WI38 (cell line): ENCODE data around the gene FNDC11.

Experiments
- H3K4me3 ChIP-seq: 2 replicates; pipeline ENCODE4 v1.5.1; 2011; ENCODE audit warnings: low read depth, mild to moderate bottlenecking, control low read depth, low read length
- TF ChIP-seq, protein P1 (sequence below): IDR thresholded peaks from 2 replicates; pipeline ENCODE4 v1.5.1; 2012; ENCODE audit warnings: low read depth, mild to moderate bottlenecking, control low read depth, low read length

Gene FNDC11

GRCh38 chr20:63563225-63563935 lies 9.4 kb downstream of the FNDC11 start:
- no peak overlapping the region for H3K4me3 ChIP-seq
- TF ChIP-seq, protein P1, sequence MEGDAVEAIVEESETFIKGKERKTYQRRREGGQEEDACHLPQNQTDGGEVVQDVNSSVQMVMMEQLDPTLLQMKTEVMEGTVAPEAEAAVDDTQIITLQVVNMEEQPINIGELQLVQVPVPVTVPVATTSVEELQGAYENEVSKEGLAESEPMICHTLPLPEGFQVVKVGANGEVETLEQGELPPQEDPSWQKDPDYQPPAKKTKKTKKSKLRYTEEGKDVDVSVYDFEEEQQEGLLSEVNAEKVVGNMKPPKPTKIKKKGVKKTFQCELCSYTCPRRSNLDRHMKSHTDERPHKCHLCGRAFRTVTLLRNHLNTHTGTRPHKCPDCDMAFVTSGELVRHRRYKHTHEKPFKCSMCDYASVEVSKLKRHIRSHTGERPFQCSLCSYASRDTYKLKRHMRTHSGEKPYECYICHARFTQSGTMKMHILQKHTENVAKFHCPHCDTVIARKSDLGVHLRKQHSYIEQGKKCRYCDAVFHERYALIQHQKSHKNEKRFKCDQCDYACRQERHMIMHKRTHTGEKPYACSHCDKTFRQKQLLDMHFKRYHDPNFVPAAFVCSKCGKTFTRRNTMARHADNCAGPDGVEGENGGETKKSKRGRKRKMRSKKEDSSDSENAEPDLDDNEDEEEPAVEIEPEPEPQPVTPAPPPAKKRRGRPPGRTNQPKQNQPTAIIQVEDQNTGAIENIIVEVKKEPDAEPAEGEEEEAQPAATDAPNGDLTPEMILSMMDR: no peak

DNA sequence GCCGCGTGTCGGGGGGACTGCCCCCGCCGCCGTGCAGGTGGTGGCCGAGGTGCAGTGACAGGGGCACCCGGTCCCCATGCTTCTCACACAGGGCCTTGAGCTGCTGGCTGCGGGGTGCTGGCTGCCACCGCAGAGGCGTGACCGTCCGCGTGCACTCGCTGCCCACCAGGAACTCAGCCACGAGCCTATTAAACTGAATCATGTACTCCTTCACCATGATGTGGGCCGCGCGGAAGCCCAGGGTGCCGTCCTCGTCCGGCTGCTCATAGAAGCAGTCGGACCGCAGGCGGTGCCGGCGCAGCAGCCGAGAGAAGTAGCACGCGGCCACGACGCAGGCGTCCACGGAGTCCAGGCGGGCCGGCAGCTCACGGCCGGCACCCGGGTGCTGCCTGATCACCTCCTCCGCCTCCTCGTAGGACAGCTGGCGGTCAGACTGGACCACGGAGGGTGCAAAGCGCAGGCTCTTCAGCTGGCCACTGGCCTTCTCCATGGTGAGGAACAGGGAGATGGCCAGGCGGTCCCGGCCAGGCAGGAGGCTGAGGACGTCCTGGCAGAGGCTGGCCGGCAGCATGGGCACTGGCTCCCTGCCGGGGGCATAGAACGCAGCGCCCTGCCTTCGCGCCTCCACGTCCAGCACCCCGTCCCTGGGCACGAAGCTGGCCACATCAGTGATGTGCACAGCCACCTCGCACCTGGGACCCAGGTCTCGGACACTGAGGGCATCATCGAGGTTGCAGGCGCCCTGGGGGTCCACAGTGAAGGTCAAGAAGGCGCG lies 10.3 kb downstream of the FNDC11 start:
- H3K4me3 ChIP-seq: no peak overlapping the region
- TF ChIP-seq, protein P1: no peak

GRCh38 chr20:63565021-63565698 lies 11.2 kb downstream of the FNDC11 start:
- TF ChIP-seq, protein P1: no peak

GRCh38 chr20:63565699-63566335 lies 11.9 kb downstream of the FNDC11 start:
- no peak overlapping the region for H3K4me3 ChIP-seq
- TF ChIP-seq, protein P1: no peak

More at GRCh38 chr20:63565021-63565698, 11.2 kb downstream of the FNDC11 start:
- no peak overlapping the region for H3K4me3 ChIP-seq

- TF ChIP-seq, protein P1: no peak
- no peak overlapping the region for H3K4me3 ChIP-seq
Observed at GRCh38 chr20:63566395-63567135, 12.6 kb downstream of the FNDC11 start.

DNA sequence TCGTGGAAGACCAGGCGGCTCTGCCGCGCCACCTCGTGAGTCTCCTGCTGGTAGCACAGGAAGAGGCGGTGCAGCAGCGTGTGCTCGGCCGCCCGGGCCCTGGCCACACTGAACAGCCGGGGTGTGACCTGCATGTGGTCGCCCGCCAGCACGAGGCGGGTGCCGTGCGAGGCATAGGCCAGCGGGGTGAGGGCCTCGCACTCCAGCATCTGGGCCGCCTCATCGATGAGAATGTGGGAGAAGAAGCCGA lies 13.1 kb downstream of the FNDC11 start:
- H3K4me3 ChIP-seq: no peak overlapping the region
- TF ChIP-seq, protein P1: no peak
